HG02798 (cell line): ENCODE measurements around the gene MCM5.
"Not testable (repeated sequence)": the region's sequence is repeated elsewhere in the genome, so short reads cannot be mapped to it uniquely, and the experiment has no call there.

Experiments used
- ATAC-seq: cut with Tn5 transposase; IDR thresholded peaks from one replicate; pipeline ENCODE4 v1.9.1; 2021; ENCODE audit warnings: mild to moderate bottlenecking; ENCODE audit not compliant: unreplicated experiment, poor library complexity

The MCM5 gene

DNA sequence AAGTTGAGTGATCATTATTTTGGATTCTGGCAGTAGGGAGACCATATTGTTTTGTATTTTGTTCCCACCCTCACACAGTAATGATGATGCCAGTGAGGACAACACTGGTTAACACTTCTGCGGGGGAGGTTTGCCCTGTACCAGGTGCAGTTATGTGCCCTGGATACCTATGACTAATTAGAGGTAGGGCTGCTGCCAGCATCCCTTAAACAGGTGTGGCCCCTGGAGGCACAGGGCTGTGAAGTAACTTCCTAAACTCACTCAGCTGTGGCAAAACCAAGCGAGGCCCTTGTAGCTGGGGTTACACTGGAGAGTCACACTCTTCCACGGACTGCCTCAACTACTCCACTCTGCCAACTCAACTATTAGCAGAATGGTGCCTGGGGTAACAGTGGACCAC, 64.5 kb downstream of the MCM5 start:
- ATAC-seq: no peak

GRCh38 chr22:35465109-35465701, 65.3 kb downstream of the MCM5 start:
- no peak for ATAC-seq

DNA sequence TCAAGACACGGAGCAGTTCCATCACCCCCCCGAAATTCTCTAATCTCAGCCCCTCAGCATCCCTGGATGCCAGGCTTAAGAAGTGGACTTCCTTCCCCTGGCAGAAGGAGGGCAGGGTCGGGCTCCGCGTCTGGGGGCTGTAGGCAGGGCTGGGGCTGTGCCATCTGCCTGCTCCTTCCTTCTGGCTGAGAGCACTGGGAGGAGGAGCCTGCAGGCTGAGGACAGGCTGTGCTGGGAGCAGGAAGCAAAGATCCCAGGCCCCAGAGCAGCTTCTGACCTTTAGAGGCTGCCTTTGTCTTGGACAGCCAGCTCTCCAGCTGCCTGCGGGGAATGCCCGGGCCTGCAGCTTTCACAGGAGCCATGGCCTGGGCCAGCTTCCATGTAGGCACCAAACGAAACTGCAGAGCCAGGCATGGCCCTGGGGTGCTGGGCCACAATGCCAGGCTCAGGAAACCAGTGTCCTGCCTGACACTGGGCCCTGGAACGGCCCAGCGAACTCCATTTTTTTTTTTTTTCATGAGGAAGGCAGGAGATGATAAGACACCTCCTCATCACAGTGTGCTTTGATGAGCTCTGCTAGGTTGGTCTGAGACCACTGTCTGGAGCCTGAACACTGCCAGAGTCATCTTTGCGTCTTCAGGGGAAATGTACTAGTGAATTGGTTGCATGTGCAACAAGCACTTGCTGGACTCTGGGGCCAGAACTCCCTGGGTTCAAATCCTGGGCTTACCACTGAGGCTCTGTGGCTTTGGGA, 67.9 kb downstream of the MCM5 start:
- no peak for ATAC-seq

GRCh38 chr22:35470903-35471321, 71.0 kb downstream of the MCM5 start:
- ATAC-seq: no peak

DNA sequence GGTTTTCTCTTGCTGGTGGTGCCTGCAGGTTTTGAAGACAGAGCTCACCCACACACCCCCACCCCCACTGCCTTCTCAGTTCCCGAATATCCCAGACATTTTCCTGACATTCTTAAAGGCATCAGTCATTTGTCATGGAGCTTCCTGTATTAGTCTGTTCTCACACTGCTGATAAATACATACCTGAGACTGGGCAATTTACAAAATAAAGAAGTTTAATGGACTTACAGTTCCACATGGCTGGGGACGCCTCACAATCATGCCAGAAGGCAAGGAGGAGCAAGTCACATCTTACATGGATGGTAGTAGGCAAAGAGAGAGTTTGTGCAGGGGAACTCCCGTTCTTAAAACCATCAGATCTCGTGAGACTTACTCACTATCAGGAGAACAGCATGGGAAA, 71.6 kb downstream of the MCM5 start:
- not testable (repeated sequence) for ATAC-seq

DNA sequence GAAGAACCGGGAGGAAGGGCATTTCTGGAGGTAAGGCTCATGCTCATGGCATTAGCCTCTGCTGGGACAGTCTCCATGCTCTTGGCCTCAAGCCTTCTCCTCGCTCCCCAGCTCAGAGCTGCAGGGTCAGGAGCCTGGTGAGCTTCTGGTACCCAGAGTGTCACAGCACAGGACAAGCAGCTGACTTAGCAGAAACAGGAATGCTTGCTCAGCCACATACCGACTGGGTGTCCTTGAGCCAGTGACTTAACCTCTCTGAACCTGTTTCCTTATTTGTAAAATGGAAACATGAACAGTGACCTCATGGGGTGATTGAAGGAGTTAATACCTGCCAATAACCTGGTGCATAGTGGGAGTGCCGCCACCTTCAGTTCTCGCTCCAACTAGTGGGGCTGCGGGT, 72.5 kb downstream of the MCM5 start:
- no peak for ATAC-seq

DNA sequence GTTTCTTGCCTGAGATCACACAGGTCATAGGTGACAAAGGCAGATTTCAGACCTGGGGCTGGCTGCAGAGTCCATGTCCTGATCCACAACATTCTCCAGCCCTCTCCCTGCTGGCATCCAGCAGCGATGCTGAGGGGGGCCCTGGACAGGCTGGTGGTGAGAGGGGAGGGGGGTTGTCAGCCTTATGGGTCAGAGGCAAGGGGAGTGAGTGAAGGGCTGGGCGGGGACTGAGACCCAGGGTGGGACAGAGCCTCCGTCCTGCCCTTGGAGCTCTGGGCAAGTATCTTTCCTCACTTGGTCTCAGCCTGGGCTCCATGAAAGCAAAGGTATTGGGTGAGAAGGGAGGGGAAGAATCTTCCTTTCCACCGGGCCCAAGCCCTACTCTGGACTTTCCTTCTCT, 74.0 kb downstream of the MCM5 start:
- ATAC-seq: no peak
